Smooth muscle cell of the brain vasculature (primary cell): ENCODE results near the gene RNF121.

Experiments used
- DNase-seq: peaks from one replicate; pipeline ENCODE4 v3.0.0-alpha.2; 2012; ENCODE audit warnings: low read depth, low spot score

Gene RNF121

DNA sequence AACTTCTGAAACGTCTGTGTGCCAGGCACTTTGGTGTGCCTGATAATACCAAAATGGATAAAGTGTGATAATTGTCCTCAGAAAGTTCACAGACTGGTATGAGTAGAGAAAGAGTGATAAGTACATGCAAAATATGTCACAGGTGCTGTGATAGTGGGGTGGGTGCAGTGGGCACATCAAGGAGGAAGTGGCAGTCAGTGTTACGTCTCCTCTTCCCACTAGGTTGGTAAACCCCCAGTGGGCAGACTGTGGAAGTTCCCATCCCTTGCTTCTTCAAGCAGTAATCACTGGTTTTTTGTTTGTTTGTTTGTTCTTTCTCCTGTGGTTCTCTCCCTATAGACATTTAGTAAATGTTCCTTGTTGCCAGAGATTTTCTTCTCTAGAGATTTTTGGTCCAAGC is 5.4 kb downstream of the RNF121 start:
- no peak for DNase-seq

DNA sequence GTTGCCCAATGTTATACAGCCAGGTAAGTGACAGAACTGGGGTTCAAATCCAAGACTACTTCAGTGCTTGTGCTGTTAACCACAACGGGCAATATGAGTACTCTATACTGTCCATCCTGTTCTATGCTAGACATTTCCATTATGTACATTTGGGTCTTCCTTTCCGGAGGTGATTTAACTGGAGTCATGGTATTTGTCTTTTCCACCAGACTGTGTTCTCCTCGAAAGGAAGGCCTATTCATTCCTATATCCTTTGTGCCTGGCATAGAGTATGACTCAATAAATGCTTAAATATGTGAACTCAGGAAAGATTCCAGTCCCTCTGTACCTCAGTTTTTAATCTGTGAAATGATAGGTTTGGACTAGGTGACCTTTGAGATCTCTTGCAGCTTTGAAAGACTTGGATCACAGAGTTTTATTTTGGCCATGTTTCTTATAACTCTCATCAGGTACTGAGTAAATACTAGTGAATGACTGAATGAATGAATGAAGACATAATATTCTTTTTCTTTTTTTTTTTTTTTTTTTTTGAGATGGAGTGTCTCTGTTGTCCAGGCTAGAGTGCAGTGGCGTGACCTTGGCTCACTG is 6.6 kb downstream of the RNF121 start:
- DNase-seq = no peak

DNA sequence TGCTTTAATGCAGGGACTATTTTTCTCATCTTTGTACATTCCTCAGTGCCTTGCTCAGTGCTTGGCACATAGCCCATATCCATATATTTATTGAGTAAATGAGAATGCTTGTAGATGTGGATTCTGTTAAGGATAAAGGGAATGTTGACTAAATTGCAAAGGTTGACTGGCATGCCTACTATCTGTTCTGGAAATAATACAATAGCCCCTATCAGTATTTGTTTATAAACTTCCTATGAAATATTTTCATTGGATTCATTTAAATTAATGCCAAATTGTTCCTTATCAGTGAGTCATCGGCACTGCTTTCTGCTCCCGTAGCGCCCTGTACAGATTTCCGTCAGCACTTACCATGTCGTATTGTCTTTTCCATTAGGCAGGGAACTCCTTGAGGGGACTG is 8.0 kb downstream of the RNF121 start:
- DNase-seq = no peak

DNA sequence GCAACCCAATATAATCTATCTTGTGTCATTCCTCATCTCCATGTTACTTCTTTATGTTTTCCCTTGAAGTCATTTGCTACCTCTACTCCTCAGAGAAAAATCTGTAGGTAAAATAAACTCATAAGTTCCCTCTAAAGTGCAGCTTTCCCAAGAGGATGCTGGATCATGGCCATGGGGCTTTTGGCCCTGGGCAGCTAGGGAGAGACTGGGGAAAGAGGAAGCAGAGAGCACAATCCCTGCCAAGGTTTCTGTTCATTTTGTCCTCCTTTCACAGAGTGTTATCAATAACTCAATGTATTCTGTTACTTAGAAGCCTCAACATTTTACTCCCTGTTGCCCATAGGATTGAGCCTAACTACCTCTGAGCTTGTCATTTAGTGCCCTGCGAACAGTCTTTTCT is 9.0 kb downstream of the RNF121 start:
- no peak for DNase-seq

DNA sequence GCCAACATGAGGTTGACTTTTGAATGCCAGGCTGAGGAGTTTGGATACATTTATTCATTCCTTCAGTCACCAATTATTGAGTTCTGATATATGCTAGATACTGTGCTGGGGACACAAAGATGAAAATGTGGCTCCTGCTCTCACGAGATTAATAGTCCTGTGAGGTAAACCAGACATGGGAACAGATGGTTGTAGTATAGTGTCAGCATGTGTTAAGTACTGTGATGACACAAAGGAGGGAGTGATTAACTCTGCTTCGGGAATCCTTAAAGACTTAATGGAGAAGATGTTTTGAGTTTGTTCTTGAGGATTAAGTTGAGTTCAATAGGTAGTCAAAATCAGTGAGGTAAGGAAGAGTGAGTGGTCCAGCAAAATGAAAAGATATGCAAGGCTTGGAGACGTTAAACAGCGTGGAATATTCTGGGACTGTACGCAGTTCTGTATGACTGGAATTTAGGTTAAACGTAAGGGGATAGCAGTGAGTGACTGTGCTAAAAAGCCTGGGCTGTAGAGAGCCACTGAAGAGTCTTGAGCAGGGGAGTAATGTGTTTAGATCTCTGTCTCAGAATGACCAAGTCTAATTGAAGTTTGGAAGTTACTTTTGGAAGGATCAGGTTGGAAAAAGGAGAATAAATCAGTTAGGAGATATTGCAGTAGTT is 11.8 kb downstream of the RNF121 start:
- no peak for DNase-seq

DNA sequence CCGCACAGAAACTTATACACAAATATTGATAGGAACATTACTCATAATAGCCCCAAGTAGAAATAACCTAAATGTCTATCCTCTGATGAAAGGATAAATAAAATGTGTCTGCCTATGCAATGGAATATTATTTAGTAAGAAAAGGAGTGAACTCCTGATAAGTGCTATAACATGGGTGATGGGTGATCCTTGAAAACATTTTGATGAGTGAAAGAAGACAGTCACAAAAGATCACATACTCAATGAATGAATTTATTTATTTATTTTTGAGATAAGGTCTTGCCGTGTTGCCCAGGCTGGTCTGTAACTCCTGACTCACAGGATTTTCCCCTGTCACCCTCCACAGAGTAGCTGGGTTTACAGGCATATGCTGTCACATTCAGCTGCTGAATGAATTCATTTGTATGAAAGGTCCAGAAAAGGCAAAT is 17.3 kb downstream of the RNF121 start:
- no peak for DNase-seq

DNA sequence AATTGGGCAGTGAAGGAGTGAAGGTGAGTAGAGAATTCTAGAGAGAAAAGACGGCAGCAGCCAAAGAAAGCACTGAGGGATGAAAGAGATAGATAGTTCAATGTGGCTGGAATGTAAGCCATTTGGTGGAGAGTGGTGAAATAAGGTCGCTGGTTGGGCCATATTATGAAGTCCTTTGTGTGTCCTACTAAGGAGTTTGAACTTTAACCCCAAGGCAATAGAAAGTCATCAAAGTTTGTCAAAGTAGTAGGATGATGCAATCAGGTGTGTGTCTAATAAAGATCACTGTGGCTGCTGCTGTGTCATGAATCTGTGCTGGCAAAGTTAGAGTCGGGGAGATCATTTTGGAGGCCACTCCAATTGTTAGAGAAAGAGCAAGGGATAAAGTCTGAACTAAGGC is 18.7 kb downstream of the RNF121 start:
- DNase-seq = no peak

DNA sequence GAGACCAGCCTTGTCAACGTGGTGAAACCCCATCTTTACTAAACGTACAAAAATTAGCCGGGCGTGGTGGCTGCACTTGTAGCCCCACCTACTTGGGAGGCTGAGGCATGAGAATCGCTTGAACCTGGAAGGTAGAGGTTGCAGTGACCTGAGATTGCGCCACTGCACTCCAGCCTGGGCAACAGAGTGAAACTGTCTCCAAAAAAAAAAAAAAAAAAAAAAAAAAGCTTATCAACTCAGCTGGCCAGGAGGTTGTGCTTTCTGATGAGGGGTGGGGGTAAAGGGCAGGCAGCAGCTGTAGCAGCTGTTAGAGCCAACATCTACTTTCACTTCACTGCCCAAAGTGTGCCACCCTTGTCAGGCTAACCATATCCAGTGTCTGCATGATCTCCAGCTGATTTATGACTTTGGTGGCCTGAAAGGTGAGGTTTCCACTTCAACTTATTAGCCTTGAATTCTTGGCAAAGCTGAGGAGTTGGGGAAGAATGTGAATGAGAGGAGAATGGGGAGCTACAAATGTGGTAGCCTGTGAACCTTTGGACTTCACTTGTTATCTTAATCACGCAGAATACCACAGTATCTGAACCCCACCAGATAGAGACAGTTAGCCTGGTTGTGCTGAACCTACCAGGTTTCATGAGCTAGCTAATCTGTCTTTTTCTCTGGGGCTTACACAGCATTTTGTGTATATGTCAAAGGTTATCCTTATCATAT is 19.6 kb downstream of the RNF121 start:
- DNase-seq = no peak

DNA sequence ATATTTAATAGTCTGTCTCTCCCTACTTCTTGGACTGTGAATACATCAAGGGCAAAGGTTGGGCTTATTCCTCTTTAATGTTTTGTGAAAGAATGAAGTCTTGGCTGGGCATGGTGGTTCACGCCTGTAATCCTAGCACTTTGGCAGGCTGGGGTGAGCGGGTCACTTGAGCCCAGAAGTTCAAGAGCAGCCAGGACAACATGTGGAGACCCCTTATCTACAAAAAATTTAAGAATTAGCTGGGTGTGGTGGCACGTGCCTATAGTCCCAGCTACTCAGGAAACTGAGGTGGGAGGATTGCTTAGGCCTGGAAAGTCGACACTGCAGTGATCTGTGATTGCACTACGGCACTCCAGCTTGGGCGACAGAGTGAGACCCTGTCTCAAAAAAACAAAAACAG is 20.2 kb downstream of the RNF121 start:
- DNase-seq = no peak

DNA sequence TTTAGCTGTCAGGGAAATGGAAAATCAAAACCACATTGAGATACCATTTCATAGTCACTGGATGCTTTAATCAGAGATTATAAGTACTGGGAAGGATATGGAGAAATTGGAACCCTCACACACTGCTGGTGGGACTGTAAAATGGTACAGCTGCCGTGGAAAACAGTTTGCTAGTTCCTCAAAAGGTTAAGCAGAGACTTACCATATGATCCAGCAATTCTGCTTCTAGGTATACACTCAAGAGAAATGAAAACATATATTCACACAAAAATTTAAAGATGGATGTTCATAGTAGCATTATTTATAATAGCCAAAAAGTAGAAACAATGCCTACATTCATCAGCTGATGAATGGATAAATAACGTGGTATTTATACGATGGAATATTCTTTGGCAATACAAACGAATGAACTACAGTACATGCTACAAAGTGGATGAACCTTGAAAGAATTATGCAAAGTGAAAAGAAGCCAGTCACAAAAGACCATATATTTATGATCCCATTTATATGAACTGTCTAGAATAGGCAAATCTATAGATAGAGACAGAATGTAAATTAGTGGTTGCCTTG is 23.0 kb downstream of the RNF121 start:
- no peak for DNase-seq

DNA sequence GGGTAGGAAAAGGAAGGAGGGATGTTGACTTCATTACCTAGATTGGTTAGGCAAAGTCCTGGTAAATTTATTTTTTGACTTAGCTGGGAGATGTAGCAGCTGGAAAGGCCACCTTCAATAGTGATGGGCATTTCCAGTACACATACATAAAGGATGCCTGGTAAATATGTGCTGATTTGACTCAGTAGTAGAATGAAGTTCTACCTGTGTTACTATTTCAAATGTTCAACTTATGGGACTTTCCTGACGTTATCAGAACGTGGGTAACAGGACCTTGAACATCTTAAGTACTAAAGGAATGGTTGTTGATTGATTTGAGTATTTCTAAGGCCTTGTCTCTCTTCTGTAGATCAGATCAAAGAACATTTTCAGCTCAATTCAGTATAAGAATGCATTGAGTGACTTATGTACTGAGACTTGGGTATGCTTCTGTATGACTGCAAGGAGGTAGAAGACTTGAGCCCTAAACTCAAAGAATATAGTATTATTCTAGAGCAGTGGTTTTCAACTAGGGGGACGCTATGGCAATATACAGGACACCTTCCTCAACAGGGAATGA is 27.1 kb downstream of the RNF121 start:
- DNase-seq = no peak

DNA sequence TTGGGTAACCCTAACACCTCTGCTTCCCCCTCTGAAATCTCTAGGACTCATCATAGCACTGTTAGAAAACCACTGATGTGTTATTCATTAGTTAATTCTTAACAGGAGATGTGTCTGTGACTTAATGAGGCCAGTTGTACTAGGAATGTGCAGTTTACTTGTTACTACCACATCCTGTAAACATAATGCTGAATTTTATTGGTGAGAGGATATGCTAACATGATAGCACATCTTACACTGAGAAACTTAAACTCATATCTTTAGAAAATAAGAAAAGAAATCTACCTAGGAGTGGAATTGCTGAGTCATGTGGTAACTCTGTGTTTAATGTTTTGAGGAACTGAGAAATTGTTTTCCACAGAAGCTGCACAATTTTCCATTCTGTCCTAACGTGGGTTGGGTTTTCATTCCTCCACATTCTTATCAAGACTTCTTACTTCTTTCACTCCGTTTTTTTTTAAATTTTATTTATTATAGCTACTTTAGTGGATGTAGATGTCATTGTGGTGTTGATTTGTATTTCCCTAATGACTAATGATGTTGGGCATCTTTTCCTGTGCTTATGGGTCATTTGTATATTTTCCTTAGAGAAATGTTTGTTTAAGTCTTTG is 33.7 kb downstream of the RNF121 start:
- DNase-seq = no peak

DNA sequence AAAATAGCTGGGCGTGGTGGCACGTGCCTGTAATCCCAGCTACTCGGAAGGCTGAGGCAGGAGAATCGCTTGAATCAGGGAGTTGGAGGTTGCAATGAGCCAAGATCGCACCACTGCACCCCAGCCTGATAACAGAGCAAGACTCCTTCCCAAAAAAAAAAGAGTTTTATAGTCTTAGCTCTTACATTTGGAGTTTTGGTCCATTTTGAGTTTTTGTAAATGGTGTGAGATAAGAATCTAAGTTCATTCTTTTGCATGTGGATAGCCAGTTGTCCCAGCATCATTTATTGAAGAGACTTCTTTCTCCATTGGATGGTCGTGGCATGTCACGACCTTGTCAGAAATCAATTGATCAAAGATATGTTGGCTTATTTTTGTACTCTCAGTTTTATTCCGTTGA is 34.6 kb downstream of the RNF121 start:
- DNase-seq = no peak

DNA sequence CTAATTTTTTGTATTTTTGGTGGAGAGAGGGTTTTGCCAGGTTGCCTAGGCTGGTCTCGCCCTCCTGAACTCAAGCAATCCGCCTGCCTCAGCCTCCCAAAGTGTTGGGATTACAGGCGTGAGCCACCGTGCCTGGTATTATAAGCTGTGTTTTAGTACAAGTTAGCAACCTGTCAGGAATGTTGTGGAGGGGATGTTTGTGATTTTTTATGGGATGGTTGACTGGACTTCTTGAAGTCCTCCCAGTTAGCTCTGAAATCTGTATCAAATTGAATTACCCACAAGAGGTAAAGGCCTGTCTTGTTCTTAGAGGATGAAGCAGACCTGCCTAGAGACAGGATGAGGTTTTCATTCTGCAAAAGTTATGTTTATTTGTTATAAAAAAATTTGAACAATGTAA is 35.8 kb downstream of the RNF121 start:
- no peak for DNase-seq

DNA sequence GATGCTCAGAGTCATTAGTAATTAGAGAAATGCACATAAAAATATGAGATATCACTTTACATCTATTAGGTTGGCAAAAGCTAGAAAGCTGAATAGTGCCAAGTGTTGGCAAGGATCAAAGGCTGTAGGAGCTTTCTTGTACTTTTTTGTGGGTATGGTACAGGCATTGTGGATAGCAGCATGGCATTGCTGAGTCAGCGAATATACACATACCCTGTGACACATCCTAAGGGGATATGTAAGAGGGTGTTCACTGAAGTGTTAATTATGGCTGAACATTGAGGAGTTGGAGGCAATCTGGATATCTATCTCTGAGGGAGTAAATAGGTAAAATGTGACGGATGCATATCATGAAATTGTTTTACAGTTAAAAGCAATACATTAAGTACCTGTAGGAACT is 42.8 kb downstream of the RNF121 start:
- DNase-seq = no peak

DNA sequence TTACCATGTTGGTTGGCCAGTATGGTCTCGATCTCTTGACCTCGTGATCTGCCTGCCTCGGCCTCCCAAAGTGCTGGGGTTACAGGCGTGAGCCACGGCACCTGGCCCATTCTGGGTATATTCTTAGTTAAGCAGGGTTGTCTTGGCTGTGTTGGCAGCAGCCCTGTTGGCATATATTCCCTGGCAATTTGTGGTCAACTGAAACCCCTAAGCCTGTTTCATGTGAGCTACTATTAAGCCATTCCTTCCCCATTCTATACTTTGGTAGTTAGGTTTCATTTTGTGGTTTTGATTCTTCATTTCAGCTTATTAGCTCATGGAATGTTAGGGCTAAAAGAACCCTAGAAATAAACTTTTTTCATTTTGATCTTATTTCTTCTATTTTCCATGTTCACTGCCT is 47.7 kb downstream of the RNF121 start:
- no peak for DNase-seq

DNA sequence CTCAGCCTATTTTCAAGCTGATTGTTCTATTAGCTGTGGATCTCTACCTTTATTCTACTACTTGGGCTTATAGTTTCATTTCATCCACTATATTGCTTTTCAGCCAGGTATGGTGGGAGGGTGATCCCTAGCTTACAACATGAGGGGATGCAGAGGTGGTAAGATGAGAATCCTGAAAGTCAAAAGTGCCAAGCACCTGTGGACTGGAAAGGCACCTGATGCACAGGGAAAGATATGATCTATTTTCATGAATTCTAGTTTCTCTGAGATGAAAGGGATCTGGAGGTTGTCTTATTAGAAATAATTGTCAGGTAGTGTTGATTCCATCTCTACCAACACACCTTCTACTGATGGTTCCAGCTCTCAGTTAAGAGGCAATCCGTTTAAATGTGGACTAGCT is 48.2 kb downstream of the RNF121 start:
- no peak for DNase-seq

DNA sequence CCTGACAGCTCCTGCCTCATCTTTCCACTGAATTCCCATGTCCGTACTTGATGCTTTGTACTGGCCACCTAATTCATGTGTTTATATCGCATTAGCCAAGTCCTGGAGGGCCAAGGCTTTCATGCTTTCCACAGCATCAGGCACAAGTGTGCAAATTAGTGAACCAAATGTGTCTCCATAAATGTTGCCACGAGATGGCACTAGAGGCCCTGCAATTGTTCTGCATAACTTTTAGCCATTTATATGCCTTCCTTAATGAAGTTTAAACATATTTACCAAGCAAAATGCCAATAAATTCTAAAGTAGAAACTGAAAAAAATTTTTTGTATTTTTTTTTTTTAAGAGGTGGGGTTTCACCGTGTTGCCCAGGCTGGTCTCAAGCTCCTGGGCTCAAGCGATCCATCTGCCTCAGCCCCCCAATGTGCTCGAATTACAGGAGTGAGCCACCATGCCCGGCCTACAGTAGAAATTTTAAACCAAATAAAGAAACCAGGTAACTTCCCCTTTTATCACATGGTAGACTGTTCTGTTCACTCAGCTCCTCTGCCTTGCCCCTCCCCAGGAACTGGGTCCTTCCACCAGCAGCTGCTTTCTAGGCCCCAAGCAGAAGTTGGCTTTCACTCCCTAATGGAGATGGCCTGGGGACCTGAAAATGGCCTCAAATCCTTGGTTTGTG is 49.0 kb downstream of the RNF121 start:
- no peak for DNase-seq

DNA sequence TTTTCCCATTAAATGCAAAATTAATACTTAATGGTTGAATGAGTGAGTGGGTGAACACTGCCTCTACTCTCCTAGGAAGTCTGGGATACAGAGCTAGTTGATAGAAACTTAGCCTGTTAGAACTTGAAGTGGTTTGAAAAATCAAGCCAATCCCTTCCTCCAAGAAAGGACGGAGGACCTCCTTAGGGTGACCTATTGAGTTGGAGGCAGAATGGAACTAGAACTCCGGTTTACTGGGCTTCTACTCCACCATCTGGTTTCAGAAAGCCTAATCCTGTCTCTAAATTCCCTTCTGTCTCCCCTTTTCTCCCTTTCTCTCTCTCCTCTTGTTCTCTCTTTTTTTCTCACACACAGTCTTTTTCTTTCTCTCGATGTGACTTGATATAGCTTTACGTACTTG is 50.2 kb downstream of the RNF121 start:
- DNase-seq = no peak

DNA sequence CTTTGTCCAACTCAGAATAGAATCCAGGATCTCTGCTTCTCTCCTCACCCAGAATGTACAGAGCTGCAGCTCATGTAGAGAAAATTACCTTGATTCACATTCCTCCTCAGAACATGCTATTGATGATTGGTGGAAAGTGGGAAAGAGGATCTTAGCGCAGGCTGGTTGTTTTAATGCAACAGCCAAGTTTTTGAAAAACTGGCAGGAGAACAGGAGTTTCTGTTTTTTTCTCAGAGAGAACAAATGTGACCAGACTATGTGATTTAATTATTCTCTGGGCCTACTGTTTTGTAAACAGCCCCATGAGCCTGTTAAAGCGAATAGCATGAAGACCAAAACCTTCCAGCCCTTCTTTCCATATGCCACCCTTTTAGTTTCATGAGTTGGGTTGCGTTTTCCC is 50.8 kb downstream of the RNF121 start:
- DNase-seq = no peak

DNA sequence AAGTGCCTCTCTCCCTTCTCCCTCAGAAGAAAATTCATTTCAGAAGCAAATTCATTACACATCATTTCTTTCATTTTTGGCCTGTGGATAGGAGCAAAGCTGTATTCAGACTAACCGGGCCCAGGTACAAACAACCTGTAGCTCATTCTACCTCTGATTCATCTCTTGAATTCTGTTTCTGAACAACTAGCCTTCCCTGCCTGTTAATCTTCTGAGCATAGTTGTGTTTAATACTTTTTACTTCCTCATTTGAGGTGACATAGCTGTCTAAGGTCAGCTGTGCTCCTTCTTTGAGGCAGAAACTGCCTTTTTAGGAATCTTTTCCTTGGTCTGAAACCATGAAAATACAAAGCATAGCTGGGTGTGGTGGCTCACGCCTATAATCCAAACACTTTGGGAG is 57.3 kb downstream of the RNF121 start:
- DNase-seq = no peak

DNA sequence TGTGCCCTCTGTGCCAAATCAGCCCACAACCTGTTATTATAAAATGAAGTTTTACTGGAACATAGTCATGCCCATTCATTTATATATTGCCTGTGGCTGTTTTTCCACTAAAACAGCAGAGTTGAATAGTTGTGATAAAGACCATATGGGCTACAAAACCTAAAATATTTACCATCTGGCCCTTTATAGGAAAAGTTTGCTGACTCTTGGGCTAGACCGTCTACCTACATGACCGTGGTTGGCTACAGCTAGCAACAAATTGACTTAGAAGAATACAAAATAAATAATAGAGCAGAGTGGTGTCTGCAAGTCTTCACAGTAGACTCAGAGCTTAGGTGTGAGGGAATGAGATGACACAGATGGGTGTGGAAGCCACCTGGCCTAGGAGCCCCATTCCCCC is 58.7 kb downstream of the RNF121 start:
- no peak for DNase-seq
